LNCaP clone FGC (cell line): ENCODE results near the gene ALOX5AP.

Experiments
- DNase-seq: peaks from one replicate; pipeline ENCODE4 v3.0.0-alpha.2; 2011; ENCODE audit warnings: low read depth
- H3K4me3 ChIP-seq: 2 replicates; pipeline ENCODE4 v1.5.1; 2011; ENCODE audit warnings: mild to moderate bottlenecking, low read depth, low read length, control low read depth
- TF ChIP-seq, protein P1 (sequence below): IDR thresholded peaks from 2 replicates; pipeline ENCODE4 v1.5.1; 2012; ENCODE audit warnings: mild to moderate bottlenecking; ENCODE audit not compliant: control insufficient read depth, insufficient read depth; ENCODE audit errors: extremely low read depth

ALOX5AP gene

DNA sequence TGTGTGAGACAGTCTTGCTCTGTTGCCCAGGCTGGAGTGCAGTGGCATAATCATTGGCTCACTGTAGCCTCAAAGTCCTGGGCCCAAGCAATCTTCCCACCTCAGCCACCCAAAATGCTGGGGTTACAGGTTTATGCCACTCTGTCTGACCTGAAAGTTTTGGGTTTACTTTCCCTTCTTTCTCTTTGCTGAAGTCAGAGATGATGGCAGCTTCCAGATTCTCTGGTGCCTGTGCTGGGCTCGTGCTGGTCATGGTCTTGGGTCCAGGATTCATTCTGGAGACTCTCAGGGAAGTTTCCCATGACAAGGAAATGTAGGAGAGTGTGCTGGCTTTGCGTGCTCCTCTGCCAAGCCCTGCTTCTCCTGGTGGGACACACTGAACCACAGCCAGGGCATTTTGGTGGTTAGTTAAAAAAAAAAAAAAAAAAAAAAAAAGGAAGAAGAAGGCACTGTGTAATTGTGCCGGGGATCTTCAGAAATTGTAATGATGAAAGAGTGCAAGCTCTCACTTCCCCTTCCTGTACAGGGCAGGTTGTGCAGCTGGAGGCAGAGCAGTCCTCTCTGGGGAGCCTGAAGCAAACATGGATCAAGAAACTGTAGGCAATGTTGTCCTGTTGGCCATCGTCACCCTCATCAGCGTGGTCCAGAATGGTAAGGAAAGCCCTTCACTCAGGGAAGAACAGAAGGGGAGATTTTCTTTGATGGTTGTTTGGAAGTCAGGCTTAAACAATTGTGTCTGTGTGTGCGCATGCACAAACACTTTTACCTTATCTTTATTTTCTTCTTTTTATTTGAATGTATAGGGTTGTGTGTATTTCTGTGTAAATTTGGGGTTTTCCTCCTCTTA lies at the start of gene ALOX5AP:
ALOX5AP (plus strand) TSS at position 519 of the 847 bp plus-strand sequence; CDS start at position 582, 63 bp downstream.
- no peak within 1 kb of the TSS for H3K4me3 ChIP-seq
- TF ChIP-seq, protein P1, sequence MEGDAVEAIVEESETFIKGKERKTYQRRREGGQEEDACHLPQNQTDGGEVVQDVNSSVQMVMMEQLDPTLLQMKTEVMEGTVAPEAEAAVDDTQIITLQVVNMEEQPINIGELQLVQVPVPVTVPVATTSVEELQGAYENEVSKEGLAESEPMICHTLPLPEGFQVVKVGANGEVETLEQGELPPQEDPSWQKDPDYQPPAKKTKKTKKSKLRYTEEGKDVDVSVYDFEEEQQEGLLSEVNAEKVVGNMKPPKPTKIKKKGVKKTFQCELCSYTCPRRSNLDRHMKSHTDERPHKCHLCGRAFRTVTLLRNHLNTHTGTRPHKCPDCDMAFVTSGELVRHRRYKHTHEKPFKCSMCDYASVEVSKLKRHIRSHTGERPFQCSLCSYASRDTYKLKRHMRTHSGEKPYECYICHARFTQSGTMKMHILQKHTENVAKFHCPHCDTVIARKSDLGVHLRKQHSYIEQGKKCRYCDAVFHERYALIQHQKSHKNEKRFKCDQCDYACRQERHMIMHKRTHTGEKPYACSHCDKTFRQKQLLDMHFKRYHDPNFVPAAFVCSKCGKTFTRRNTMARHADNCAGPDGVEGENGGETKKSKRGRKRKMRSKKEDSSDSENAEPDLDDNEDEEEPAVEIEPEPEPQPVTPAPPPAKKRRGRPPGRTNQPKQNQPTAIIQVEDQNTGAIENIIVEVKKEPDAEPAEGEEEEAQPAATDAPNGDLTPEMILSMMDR = no peak
- DNase-seq = no peak

DNA sequence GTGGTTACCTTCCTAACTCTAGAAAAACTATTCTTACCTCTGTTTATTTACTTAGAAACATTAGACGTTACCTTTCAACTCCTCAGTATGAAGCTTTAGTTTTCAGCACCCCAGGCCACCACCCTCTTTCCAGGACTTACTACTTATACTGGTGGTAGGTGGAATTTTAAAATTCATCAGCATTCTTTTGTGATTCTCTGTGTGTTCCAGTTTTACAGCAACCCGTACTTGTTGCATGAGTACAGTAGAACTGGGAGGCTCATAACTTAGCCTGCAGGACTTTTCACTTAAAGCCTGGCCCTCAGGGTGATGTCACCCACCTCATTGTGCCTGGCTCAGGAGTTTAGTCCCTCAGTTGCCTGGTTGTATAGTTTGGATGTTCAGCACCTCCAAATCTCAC lies 49.4 kb upstream of the ALOX5AP start:
- H3K4me3 ChIP-seq = no peak overlapping the region
- TF ChIP-seq, protein P1 = no peak
- DNase-seq = no peak

DNA sequence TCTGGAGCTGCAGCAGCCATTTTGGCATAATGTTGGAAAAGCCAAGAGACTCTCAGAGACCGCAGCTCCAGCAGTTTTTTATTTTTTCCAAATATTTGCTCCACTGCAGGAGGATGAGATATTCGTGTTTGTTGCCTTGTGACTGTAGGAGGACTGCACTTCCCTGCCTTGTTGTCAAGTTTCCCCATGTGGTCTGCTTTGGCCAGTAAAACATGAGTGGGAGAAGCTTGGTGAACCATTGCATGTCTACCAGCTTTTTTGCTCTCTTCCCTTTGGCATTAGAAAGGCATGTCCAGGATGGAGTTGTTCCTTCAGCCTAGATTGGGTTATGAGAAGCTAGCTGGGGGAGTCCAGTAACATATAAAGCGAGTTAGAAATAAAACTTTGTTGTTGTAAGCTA lies 47.7 kb upstream of the ALOX5AP start:
- no peak overlapping the region for H3K4me3 ChIP-seq
- TF ChIP-seq, protein P1 = no peak
- no peak for DNase-seq

DNA sequence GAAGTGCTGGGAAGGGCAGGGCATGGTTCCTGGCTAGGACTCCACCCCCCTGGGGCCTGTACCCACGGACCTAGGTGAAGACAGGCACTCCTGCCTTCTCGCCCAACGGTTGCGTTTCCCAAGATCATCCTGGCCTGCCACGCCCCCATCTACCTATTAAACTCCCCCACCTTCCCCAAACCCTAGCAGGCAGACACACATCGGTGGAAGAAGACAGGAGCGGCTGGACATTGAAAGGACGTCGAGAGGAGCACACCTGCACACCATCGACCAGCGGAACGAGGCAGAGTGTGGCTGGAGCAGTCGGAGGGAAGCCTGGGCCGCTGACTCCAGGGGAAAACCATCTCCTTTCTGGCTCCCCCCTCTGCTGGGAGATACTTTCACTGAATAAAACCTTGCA lies 45.6 kb upstream of the ALOX5AP start:
- no peak overlapping the region for H3K4me3 ChIP-seq
- TF ChIP-seq, protein P1 = no peak
- no peak for DNase-seq

DNA sequence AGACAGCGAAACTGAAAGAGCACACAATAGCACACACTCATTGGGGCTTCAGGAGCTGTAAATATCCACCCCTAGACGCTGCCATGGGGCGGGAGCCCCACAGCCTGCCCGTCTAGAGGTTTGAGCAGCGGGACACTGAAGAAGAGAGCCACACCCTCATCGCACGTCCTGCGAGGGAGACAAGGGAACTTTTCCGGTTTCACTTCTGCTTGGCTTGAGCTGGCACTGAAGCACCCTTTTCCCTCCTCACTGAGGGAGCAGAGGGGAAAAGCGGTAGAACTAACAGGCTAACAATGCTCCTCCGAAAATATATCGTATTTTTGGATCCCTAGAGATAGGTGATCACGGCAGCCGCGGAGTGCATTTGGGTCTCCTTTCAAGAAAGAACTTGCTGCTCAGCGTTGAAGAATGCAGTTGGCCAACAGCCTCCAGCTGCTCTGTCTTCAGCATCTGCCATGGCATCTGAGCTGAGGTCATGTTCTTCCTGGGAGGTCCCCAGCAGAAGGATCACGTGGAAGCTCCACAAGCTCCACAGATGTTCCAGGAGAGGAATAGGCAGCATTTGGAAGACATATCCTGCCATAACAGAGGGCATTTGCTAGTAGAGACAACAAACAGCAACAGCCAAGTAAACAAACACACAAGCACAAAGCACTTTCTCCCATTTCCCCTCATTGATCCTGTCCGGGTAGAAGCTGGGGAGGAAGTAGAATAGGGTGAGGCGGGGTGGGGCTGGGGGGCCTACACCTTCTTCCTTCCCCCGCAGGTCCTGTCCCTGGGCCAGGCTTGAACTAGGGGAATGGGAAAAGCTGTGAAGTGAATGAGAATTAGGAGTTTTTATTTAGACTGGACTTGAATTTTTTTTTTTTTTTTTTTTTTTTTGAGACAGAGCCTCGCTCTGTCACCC lies 44.8 kb upstream of the ALOX5AP start:
- DNase-seq = no peak
- TF ChIP-seq, protein P1 = no peak
- H3K4me3 ChIP-seq = peak overlapping the region; percentile 42

DNA sequence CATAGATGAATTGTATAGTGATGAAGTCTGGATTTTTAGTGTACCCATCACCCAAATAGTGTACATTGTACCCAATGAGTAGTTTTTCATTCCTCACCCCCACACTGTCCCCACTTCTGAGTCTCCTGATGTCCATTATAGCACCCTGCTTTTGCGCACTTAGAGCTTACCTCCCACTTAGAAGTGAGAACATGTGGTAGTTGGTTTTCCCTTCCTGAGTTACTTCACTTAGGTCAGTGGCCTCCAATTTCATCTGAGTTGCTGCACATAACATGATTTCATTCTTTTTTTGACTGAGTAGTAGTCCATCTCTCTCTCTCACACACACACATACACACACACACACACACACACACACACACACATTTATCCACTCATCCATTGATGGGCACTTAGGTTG lies 43.2 kb upstream of the ALOX5AP start:
- no peak for DNase-seq
- TF ChIP-seq, protein P1 = no peak
- H3K4me3 ChIP-seq = no peak overlapping the region
